ENCODE data around the gene ZCRB1.

ZCRB1 gene

DNA sequence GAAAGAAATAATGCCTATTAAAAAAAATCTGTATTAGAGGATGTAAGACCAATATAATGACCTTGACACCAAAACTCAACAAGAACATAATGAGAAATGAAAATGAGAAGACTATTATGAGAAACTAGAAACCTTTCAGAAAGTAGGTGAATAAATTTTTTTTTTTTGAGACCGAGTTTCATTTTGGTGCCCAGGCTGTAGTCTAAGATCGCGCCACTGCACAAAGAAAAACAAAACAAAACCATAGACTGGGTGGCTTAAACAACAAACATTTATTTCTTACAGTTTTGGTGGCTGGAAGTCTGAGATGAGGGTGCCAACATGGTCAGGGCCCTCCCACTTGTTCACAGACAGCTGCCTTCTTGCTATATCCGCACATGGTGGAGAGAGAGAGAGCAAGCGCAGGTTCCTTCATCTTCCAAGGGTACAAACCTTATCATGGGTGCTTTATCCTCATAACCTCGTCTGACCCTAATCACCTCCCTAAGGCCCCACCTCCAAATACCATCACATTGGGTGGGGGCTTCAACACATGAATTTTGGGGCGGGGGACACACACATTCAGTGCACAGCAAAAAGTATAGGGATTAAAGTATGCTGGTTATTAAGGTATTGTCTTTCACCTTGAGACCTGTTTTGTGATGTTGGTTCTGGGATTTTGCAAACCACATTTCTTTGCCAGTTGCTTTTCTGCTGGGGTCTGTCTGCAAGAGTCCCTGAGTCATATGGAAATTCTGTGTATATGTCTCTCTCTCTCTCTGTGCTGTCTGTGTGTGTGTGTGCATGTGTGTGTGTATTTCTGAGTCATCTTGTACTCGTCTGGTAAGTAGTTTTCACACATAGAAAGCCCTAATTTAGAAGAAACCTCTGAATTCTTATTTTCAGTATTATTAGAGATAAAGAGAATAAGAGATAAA, 26.2 kb downstream of the ZCRB1 start:
- no peak for ATAC-seq
- TF ChIP-seq, protein P1, sequence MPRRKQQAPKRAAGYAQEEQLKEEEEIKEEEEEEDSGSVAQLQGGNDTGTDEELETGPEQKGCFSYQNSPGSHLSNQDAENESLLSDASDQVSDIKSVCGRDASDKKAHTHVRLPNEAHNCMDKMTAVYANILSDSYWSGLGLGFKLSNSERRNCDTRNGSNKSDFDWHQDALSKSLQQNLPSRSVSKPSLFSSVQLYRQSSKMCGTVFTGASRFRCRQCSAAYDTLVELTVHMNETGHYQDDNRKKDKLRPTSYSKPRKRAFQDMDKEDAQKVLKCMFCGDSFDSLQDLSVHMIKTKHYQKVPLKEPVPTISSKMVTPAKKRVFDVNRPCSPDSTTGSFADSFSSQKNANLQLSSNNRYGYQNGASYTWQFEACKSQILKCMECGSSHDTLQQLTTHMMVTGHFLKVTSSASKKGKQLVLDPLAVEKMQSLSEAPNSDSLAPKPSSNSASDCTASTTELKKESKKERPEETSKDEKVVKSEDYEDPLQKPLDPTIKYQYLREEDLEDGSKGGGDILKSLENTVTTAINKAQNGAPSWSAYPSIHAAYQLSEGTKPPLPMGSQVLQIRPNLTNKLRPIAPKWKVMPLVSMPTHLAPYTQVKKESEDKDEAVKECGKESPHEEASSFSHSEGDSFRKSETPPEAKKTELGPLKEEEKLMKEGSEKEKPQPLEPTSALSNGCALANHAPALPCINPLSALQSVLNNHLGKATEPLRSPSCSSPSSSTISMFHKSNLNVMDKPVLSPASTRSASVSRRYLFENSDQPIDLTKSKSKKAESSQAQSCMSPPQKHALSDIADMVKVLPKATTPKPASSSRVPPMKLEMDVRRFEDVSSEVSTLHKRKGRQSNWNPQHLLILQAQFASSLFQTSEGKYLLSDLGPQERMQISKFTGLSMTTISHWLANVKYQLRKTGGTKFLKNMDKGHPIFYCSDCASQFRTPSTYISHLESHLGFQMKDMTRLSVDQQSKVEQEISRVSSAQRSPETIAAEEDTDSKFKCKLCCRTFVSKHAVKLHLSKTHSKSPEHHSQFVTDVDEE (CRISPR knock-in tag; IDR thresholded peaks at IDR 0.05), result no peak
- TF ChIP-seq TOX (CRISPR knock-in tag; IDR thresholded peaks at IDR 0.05; ENCODE audit: borderline replicate concordance), result no peak
- TF ChIP-seq ARNTL (CRISPR knock-in tag; IDR thresholded peaks at IDR 0.05; ENCODE audit: borderline replicate concordance, low read depth), result no peak
- no peak for TF ChIP-seq ZFP30 (CRISPR knock-in tag; IDR thresholded peaks at IDR 0.05)
- TF ChIP-seq TCF4 (CRISPR knock-in tag; IDR thresholded peaks at IDR 0.05; ENCODE audit: borderline replicate concordance), result no peak
- TF ChIP-seq SNAI2 (CRISPR knock-in tag; IDR thresholded peaks at IDR 0.05), result no peak
- no peak for TF ChIP-seq ZC3H10 (CRISPR knock-in tag; IDR thresholded peaks at IDR 0.05)
- no peak for TF ChIP-seq BACH2 (CRISPR knock-in tag; IDR thresholded peaks at IDR 0.05; ENCODE audit: borderline replicate concordance)
- no peak for TF ChIP-seq PPARA (CRISPR knock-in tag; IDR thresholded peaks at IDR 0.05; ENCODE audit: borderline replicate concordance)

DNA sequence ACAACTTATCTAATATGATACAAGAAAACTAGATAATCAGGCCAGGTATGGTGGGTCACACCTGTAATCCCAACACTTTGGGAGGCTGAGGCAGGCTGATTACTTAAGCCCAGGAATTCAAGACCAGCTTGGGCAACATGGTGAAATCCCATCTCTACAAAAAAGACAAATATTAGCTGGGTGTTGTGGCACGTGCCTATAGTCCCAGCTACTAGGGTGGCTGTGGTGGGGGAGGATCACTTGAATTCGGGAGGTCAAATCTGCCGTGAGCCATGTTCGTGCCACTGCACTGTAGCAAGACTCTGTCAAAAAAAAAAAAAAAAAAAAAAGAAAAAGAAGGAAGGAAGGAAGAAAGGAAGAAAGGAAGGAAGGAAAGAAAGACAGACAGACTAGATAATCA, 27.0 kb downstream of the ZCRB1 start:
- no peak for ATAC-seq
- TF ChIP-seq, protein P2, sequence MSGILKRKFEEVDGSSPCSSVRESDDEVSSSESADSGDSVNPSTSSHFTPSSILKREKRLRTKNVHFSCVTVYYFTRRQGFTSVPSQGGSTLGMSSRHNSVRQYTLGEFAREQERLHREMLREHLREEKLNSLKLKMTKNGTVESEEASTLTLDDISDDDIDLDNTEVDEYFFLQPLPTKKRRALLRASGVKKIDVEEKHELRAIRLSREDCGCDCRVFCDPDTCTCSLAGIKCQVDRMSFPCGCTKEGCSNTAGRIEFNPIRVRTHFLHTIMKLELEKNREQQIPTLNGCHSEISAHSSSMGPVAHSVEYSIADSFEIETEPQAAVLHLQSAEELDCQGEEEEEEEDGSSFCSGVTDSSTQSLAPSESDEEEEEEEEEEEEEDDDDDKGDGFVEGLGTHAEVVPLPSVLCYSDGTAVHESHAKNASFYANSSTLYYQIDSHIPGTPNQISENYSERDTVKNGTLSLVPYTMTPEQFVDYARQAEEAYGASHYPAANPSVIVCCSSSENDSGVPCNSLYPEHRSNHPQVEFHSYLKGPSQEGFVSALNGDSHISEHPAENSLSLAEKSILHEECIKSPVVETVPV (CRISPR knock-in tag; IDR thresholded peaks at IDR 0.05), result no peak
- TF ChIP-seq ZNF70 (CRISPR knock-in tag; IDR thresholded peaks at IDR 0.05) (no peak), ISL1 (CRISPR knock-in tag; IDR thresholded peaks at IDR 0.05) (no peak), ZC3H10 (CRISPR knock-in tag; IDR thresholded peaks at IDR 0.05) (no peak), BACH2 (CRISPR knock-in tag; IDR thresholded peaks at IDR 0.05; ENCODE audit: borderline replicate concordance) (no peak), ZFP3 (CRISPR knock-in tag; IDR thresholded peaks at IDR 0.05) (no peak), ARNTL (CRISPR knock-in tag; IDR thresholded peaks at IDR 0.05; ENCODE audit: borderline replicate concordance, low read depth) (no peak), ZNF565 (CRISPR knock-in tag; conservative IDR thresholded peaks at IDR 0.05; ENCODE audit: low read depth) (no peak), ZFP30 (CRISPR knock-in tag; IDR thresholded peaks at IDR 0.05) (no peak), PPARA (CRISPR knock-in tag; IDR thresholded peaks at IDR 0.05; ENCODE audit: borderline replicate concordance) (no peak), SNAI2 (CRISPR knock-in tag; IDR thresholded peaks at IDR 0.05) (no peak), CSDC2 (CRISPR knock-in tag; IDR thresholded peaks at IDR 0.05) (no peak)
- TF ChIP-seq, protein P3, sequence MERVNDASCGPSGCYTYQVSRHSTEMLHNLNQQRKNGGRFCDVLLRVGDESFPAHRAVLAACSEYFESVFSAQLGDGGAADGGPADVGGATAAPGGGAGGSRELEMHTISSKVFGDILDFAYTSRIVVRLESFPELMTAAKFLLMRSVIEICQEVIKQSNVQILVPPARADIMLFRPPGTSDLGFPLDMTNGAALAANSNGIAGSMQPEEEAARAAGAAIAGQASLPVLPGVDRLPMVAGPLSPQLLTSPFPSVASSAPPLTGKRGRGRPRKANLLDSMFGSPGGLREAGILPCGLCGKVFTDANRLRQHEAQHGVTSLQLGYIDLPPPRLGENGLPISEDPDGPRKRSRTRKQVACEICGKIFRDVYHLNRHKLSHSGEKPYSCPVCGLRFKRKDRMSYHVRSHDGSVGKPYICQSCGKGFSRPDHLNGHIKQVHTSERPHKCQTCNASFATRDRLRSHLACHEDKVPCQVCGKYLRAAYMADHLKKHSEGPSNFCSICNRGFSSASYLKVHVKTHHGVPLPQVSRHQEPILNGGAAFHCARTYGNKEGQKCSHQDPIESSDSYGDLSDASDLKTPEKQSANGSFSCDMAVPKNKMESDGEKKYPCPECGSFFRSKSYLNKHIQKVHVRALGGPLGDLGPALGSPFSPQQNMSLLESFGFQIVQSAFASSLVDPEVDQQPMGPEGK (CRISPR knock-in tag; IDR thresholded peaks at IDR 0.05; ENCODE audit: borderline replicate concordance), result no peak
- TF ChIP-seq, protein P4, sequence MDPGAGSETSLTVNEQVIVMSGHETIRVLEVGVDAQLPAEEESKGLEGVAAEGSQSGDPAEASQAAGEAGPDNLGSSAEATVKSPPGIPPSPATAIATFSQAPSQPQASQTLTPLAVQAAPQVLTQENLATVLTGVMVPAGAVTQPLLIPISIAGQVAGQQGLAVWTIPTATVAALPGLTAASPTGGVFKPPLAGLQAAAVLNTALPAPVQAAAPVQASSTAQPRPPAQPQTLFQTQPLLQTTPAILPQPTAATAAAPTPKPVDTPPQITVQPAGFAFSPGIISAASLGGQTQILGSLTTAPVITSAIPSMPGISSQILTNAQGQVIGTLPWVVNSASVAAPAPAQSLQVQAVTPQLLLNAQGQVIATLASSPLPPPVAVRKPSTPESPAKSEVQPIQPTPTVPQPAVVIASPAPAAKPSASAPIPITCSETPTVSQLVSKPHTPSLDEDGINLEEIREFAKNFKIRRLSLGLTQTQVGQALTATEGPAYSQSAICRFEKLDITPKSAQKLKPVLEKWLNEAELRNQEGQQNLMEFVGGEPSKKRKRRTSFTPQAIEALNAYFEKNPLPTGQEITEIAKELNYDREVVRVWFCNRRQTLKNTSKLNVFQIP (CRISPR knock-in tag; IDR thresholded peaks at IDR 0.05; ENCODE audit: borderline replicate concordance, low read depth), result no peak
- TF ChIP-seq, protein P1 (CRISPR knock-in tag; IDR thresholded peaks at IDR 0.05), result no peak
